PFSK-1 (cell line): ENCODE results near the gene FOXF1.

Source experiments
- POLR2AphosphoS5 ChIP-seq: IDR thresholded peaks from 2 replicates; pipeline ENCODE4 v1.6.1; 2012; ENCODE audit warnings: low read depth, mild to moderate bottlenecking, control low read depth, low read length, moderate library complexity
- REST ChIP-seq, 2 experiments: IDR thresholded peaks; 2 replicates each; pipeline versions ENCODE4 v1.6.1 to v1.8.0; 2011 to 2012; ENCODE audit warnings: low read depth in 2 of 2, low read length in 2 of 2, control low read depth in 1 of 2, inconsistent platforms in 1 of 2, mild to moderate bottlenecking in 1 of 2, moderate library complexity in 1 of 2; ENCODE audit not compliant: insufficient read depth in 1 of 2
- TAF1 ChIP-seq: IDR thresholded peaks from 2 replicates; pipeline ENCODE4 v1.6.1; 2012; ENCODE audit warnings: low read length, control low read depth, borderline replicate concordance; ENCODE audit not compliant: insufficient read depth

- TF ChIP-seq POLR2AphosphoS5: no peak
- no peak for TF ChIP-seq REST (IDR thresholded peaks at IDR 0.05; ENCODE audit: insufficient read depth in 1 of 2, low read depth in 2 of 2, low read length in 2 of 2)
- no peak for TF ChIP-seq TAF1
Measured at GRCh38 chr16:86559802-86560305, 49.5 kb downstream of the FOXF1 start.
